GM15510 (cell line): ENCODE data around the gene NUP214.

Source experiments
- POLR2A ChIP-seq: IDR thresholded peaks from 3 replicates; pipeline ENCODE4 v1.6.1; 2011; ENCODE audit warnings: borderline replicate concordance; ENCODE audit not compliant: insufficient read length; ENCODE audit errors: extremely low read depth

The NUP214 gene

GRCh38 chr9:131122158-131122557 lies 3.2 kb upstream of the NUP214 start:
- no peak for TF ChIP-seq POLR2A

GRCh38 chr9:131125038-131125287 lies 423 bp upstream of the NUP214 start:
- TF ChIP-seq POLR2A, result no peak

GRCh38 chr9:131126059-131126426 lies 657 bp downstream of the NUP214 start:
- TF ChIP-seq POLR2A, result no peak

GRCh38 chr9:131129183-131129582 lies 3.8 kb downstream of the NUP214 start:
- TF ChIP-seq POLR2A, result no peak

GRCh38 chr9:131138676-131139075 lies 13.3 kb downstream of the NUP214 start:
- TF ChIP-seq POLR2A, result no peak

GRCh38 chr9:131140112-131140511 lies 14.7 kb downstream of the NUP214 start:
- no peak for TF ChIP-seq POLR2A

GRCh38 chr9:131140550-131140949 lies 15.2 kb downstream of the NUP214 start:
- TF ChIP-seq POLR2A, result no peak

- TF ChIP-seq POLR2A, result no peak
These were observed 16.8 kb downstream of the NUP214 start for GRCh38 chr9:131142160-131142559.

- no peak for TF ChIP-seq POLR2A
These were observed 18.8 kb downstream of the NUP214 start for GRCh38 chr9:131144201-131144600.

- TF ChIP-seq POLR2A, result no peak
These were observed 19.9 kb downstream of the NUP214 start for GRCh38 chr9:131145245-131145644.

- TF ChIP-seq POLR2A, result no peak
These were observed 20.8 kb downstream of the NUP214 start for GRCh38 chr9:131146186-131146585.

- no peak for TF ChIP-seq POLR2A
These were observed 22.9 kb downstream of the NUP214 start for GRCh38 chr9:131148276-131148675.

- no peak for TF ChIP-seq POLR2A
These were observed 23.7 kb downstream of the NUP214 start for GRCh38 chr9:131148966-131149687.

GRCh38 chr9:131149688-131150053 lies 24.3 kb downstream of the NUP214 start:
- TF ChIP-seq POLR2A, result no peak

GRCh38 chr9:131153595-131153994 lies 28.2 kb downstream of the NUP214 start:
- TF ChIP-seq POLR2A, result no peak

- TF ChIP-seq POLR2A, result no peak
These were observed 35.2 kb downstream of the NUP214 start for GRCh38 chr9:131160416-131161112.
